PC-9 (cell line): Measurements from ENCODE around the gene SPPL3.
A peak's percentile ranks its signal among the peaks of the same experiment; 100 is the strongest.

Source experiments
- CTCF ChIP-seq: fragments of 200-600 bp; sonication (generic); conservative IDR thresholded peaks from 2 replicates; pipeline ENCODE4 v1.6.1; 2017; ENCODE audit warnings: mixed run types, antibody characterized with exemption, mild to moderate bottlenecking, moderate library complexity
- EZH2 ChIP-seq: fragments of 200-600 bp; sonication (generic); IDR thresholded peaks from 2 replicates; pipeline ENCODE4 v1.8.0; 2017; ENCODE audit warnings: antibody characterized with exemption, low read depth

GRCh38 chr12:120775862-120776552, 128.2 kb downstream of the SPPL3 start:
- 0 out of 2 replicates have a peak, but pooled peaks have one; percentile 19 for TF ChIP-seq CTCF
- no peak for TF ChIP-seq EZH2
